HepG2 (cell line): Measurements from ENCODE around the gene CDK5RAP2. TPM values are rescaled to one million over a fixed set of nuclear protein-coding genes. Genes with fewer than 3 reads are reported as not detected.
A peak's percentile ranks its signal among the peaks of the same experiment; 100 is the strongest.

Experiments
- AGO2 ChIP-seq: fragments of 200-400 bp; formaldehyde crosslinking; optimal IDR thresholded peaks from 2 replicates; pipeline ENCODE3; 2017; ENCODE audit warnings: mild to moderate bottlenecking, low read depth, low read length, moderate library complexity
- HMGXB4 ChIP-seq, 2 experiments: sonication (generic) in 1 of 2; formaldehyde crosslinking in 1 of 2; IDR thresholded peaks; 2 replicates each; pipeline versions ENCODE4 v1.4.0 to v1.6.1; 2018 to 2020; ENCODE audit warnings: missing genetic modification reagents in 2 of 2, borderline replicate concordance in 1 of 2, low read depth in 1 of 2, mild to moderate bottlenecking in 1 of 2, missing biosample characterization in 1 of 2
- HNRNPUL1 ChIP-seq: fragments of 200-400 bp; formaldehyde crosslinking; IDR thresholded peaks from 2 replicates; pipeline ENCODE4 v1.6.1; 2017; ENCODE audit warnings: low read depth, mild to moderate bottlenecking, low read length, moderate library complexity
- IRF9 ChIP-seq: sonication (generic); formaldehyde crosslinking; IDR thresholded peaks from 2 replicates; pipeline ENCODE4 v1.8.0; 2022; ENCODE audit warnings: missing genetic modification reagents, mild to moderate bottlenecking, borderline replicate concordance
- MTA3 ChIP-seq: sonication (generic); formaldehyde crosslinking; IDR thresholded peaks from 2 replicates; pipeline ENCODE4 v1.4.0; 2020; ENCODE audit warnings: missing genetic modification reagents
- PCBP1 ChIP-seq: fragments of 200-400 bp; formaldehyde crosslinking; IDR thresholded peaks from 2 replicates; pipeline ENCODE4 v1.6.1; 2017; ENCODE audit warnings: mild to moderate bottlenecking, low read depth, low read length, borderline replicate concordance
- RFXANK ChIP-seq: IDR thresholded peaks from 2 replicates; pipeline ENCODE4 v1.6.1; 2016
- SALL1 ChIP-seq: sonication (generic); formaldehyde crosslinking; IDR thresholded peaks from 2 replicates; pipeline ENCODE4 v1.8.0; 2022; ENCODE audit warnings: mild to moderate bottlenecking, missing genetic modification reagents
- SMAD1 ChIP-seq: sonication (generic); formaldehyde crosslinking; IDR thresholded peaks from 2 replicates; pipeline ENCODE4 v1.4.0; 2020; ENCODE audit warnings: missing genetic modification reagents, low read depth, mild to moderate bottlenecking, borderline replicate concordance
- SRY ChIP-seq: sonication (generic); formaldehyde crosslinking; IDR thresholded peaks from 2 replicates; pipeline ENCODE4 v1.8.0; 2022; ENCODE audit warnings: mild to moderate bottlenecking, missing genetic modification reagents
- ZHX2 ChIP-seq, 2 experiments: sonication (generic) in 1 of 2; formaldehyde crosslinking in 1 of 2; IDR thresholded peaks; 2 replicates each; pipeline versions ENCODE4 v1.6.1 to v1.9.0; 2014 to 2022; ENCODE audit warnings: antibody characterized with exemption in 1 of 2, borderline replicate concordance in 1 of 2, inconsistent platforms in 1 of 2, low read depth in 1 of 2, missing genetic modification reagents in 1 of 2
- ZKSCAN8 ChIP-seq: IDR thresholded peaks from 2 replicates; pipeline ENCODE4 v1.6.1; 2016; ENCODE audit warnings: borderline replicate concordance, missing genetic modification reagents, missing compliant biosample characterization
- ZMYM2 ChIP-seq: sonication (generic); formaldehyde crosslinking; IDR thresholded peaks from 2 replicates; pipeline ENCODE4 v1.8.0; 2022; ENCODE audit warnings: mild to moderate bottlenecking, missing genetic modification reagents
- ZNF281 ChIP-seq: sonication (generic); formaldehyde crosslinking; IDR thresholded peaks from 2 replicates; pipeline ENCODE4 v1.4.0; 2020; ENCODE audit warnings: missing genetic modification reagents, borderline replicate concordance
- ZNF282 ChIP-seq: fragments of 450-650 bp; IDR thresholded peaks from 2 replicates; pipeline ENCODE4 v1.6.1; 2018; ENCODE audit not compliant: partially characterized antibody
- ZNF430 ChIP-seq: sonication (generic); formaldehyde crosslinking; IDR thresholded peaks from 2 replicates; pipeline ENCODE4 v1.9.0; 2021; ENCODE audit warnings: mild to moderate bottlenecking, missing genetic modification reagents
- polyA plus RNA-seq, 8 experiments: library from polyadenylated mRNA; depleted of rRNA in 3 of 8; stranded (reverse) in 7 of 8; unstranded in 1 of 8; fragments of >200 nt; fragmentation: Illumina TruSeq in 4 of 8; extraction: Trizol in 4 of 8; gene quantifications; 2 replicates each; pipeline versions ENCODE4 v1.2.1 to v1.2.3, GENCODE V29; 2011 to 2016; ENCODE audit warnings: low read depth in 4 of 8, missing spikeins in 1 of 8, mixed read lengths in 1 of 8; ENCODE audit not compliant: insufficient read depth in 1 of 8
- total RNA-seq, 5 experiments: library from RNA; depleted of rRNA; stranded (reverse); fragments of >200 nt; fragmentation: Illumina TruSeq; extraction: Trizol; gene quantifications; 2 replicates each; pipeline ENCODE4 v1.2.3, GENCODE V29; 2016; ENCODE audit warnings: low read depth in 1 of 5

The CDK5RAP2 gene
- total and polyA plus RNA-seq, 2 of the 13 experiments (the other 11 are each of a cell fraction or from before 2014, with no cell fraction given): 31.8 to 42.2 TPM

GRCh38 chr9:120579139-120580050 lies 572 bp downstream of the CDK5RAP2 start (continued):
- TF ChIP-seq ZHX2 (IDR thresholded peaks at IDR 0.05; ENCODE audit: low read depth) (no peak), ZHX2 (CRISPR knock-in tag; IDR thresholded peaks at IDR 0.05; ENCODE audit: borderline replicate concordance) (no peak), ZNF430 (CRISPR knock-in tag) (no peak), ZNF282 (no peak), MTA3 (no peak), SALL1 (no peak), SRY (peak; percentile 56; the same call in 1 of the 2 replicates), ZKSCAN8 (CRISPR knock-in tag) (no peak), AGO2 (peak; percentile 42), SMAD1 (CRISPR knock-in tag) (no peak), PCBP1 (no peak), RFXANK (CRISPR knock-in tag) (no peak), ZNF281 (CRISPR knock-in tag) (no peak), HNRNPUL1 (no peak), HMGXB4 (CRISPR knock-in tag; IDR thresholded peaks at IDR 0.05; ENCODE audit: borderline replicate concordance in 1 of 2, low read depth in 1 of 2) (0 out of 4 replicates have a peak, but pooled peaks of 1 of the 2 experiments have one; percentile 46), ZMYM2 (no peak), IRF9 (no peak)
